ENCODE measurements around the gene CCL22. TPM values are rescaled to one million over a fixed set of nuclear protein-coding genes. Genes with fewer than 3 reads are reported as not detected.

Gene CCL22
- total and polyA plus RNA-seq, 2 experiments from 2014 or later: 0.19 TPM; not detected in 1

DNA sequence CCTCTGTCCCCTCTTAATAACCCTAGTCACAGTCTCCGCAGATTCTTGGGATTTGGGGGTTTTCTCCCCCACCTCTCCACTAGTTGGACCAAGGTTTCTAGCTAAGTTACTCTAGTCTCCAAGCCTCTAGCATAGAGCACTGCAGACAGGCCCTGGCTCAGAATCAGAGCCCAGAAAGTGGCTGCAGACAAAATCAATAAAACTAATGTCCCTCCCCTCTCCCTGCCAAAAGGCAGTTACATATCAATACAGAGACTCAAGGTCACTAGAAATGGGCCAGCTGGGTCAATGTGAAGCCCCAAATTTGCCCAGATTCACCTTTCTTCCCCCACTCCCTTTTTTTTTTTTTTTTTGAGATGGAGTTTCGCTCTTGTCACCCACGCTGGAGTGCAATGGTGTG, 5.6 kb downstream of the CCL22 start (continued):
- TF ChIP-seq, protein P1, sequence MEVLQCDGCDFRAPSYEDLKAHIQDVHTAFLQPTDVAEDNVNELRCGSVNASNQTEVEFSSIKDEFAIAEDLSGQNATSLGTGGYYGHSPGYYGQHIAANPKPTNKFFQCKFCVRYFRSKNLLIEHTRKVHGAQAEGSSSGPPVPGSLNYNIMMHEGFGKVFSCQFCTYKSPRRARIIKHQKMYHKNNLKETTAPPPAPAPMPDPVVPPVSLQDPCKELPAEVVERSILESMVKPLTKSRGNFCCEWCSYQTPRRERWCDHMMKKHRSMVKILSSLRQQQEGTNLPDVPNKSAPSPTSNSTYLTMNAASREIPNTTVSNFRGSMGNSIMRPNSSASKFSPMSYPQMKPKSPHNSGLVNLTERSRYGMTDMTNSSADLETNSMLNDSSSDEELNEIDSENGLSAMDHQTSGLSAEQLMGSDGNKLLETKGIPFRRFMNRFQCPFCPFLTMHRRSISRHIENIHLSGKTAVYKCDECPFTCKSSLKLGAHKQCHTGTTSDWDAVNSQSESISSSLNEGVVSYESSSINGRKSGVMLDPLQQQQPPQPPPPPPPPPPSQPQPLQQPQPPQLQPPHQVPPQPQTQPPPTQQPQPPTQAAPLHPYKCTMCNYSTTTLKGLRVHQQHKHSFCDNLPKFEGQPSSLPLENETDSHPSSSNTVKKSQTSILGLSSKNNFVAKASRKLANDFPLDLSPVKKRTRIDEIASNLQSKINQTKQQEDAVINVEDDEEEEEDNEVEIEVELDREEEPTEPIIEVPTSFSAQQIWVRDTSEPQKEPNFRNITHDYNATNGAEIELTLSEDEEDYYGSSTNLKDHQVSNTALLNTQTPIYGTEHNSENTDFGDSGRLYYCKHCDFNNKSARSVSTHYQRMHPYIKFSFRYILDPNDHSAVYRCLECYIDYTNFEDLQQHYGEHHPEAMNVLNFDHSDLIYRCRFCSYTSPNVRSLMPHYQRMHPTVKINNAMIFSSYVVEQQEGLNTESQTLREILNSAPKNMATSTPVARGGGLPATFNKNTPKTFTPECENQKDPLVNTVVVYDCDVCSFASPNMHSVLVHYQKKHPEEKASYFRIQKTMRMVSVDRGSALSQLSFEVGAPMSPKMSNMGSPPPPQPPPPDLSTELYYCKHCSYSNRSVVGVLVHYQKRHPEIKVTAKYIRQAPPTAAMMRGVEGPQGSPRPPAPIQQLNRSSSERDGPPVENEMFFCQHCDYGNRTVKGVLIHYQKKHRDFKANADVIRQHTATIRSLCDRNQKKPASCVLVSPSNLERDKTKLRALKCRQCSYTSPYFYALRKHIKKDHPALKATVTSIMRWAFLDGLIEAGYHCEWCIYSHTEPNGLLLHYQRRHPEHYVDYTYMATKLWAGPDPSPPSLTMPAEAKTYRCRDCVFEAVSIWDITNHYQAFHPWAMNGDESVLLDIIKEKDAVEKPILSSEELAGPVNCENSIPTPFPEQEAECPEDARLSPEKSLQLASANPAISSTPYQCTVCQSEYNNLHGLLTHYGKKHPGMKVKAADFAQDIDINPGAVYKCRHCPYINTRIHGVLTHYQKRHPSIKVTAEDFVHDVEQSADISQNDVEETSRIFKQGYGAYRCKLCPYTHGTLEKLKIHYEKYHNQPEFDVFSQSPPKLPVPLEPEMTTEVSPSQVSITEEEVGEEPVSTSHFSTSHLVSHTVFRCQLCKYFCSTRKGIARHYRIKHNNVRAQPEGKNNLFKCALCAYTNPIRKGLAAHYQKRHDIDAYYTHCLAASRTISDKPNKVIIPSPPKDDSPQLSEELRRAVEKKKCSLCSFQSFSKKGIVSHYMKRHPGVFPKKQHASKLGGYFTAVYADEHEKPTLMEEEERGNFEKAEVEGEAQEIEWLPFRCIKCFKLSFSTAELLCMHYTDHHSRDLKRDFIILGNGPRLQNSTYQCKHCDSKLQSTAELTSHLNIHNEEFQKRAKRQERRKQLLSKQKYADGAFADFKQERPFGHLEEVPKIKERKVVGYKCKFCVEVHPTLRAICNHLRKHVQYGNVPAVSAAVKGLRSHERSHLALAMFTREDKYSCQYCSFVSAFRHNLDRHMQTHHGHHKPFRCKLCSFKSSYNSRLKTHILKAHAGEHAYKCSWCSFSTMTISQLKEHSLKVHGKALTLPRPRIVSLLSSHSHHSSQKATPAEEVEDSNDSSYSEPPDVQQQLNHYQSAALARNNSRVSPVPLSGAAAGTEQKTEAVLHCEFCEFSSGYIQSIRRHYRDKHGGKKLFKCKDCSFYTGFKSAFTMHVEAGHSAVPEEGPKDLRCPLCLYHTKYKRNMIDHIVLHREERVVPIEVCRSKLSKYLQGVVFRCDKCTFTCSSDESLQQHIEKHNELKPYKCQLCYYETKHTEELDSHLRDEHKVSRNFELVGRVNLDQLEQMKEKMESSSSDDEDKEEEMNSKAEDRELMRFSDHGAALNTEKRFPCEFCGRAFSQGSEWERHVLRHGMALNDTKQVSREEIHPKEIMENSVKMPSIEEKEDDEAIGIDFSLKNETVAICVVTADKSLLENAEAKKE (CRISPR knock-in tag; IDR thresholded peaks at IDR 0.05): no peak
- TF ChIP-seq STAT1 (IDR thresholded peaks at IDR 0.05; ENCODE audit: unreplicated experiment): no peak
- TF ChIP-seq NANOG (IDR thresholded peaks at IDR 0.05; ENCODE audit: borderline replicate concordance): no peak
- TF ChIP-seq EZH2phosphoT487 (IDR thresholded peaks at IDR 0.05; ENCODE audit: unreplicated experiment): no peak
- TF ChIP-seq JUNB (IDR thresholded peaks at IDR 0.05; ENCODE audit: unreplicated experiment): no peak
- TF ChIP-seq CREB1 (CRISPR knock-in tag; IDR thresholded peaks at IDR 0.05; ENCODE audit: low read depth): no peak

DNA sequence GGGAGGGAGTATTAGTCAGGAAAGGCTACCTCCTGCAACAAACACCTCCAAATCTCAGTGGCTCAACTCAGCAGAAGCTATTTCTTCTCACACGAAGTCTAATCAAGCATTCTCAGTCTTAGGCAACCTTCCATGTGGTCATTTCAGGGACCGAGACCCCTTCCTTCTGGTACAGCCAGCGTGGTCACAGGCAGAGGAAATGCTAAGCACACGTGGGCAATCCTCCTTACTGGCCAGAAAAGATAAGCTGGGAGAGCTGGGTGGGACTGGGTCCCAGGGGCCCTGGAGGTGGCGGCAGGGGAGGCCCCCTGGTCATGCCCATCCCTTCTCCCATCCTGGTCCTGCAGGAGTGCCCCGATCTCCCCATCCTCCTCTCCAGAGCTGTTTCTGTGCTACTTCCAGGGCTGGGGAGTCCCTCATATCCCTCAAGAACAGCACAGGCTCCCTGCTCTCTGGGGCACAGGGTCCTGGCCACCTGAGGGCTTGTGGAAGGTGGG, 8.0 kb downstream of the CCL22 start:
- H3K4me1 Mint-ChIP-seq: no peaks in the 10 kb centered on the region
- Histone ChIP-seq H3K79me2 (replicated peaks; ENCODE audit: insufficient read depth) (no peaks in the 10 kb centered on the region), H3K4me3 (no peak overlapping the region), H4K20me1 (replicated peaks; ENCODE audit: insufficient read depth) (no peaks in the 10 kb centered on the region), H3K4me2 (no peak overlapping the region), H3K27me3 (ENCODE audit: insufficient read depth) (no peaks in the 10 kb centered on the region), H3F3A (replicated peaks; ENCODE audit: low read depth) (no peaks in the 10 kb centered on the region), H3K27ac (ENCODE audit: low read depth) (no peak overlapping the region), H3K36me3 (ENCODE audit: insufficient read depth) (no peaks in the 10 kb centered on the region), H3K4me1 (ENCODE audit: insufficient read depth) (no peaks in the 10 kb centered on the region), H2AFZ (no peak overlapping the region), H3K9me2 (ENCODE audit: insufficient read depth) (no peaks in the 10 kb centered on the region)
- no peaks in the 10 kb centered on the region for H3K36me3 Mint-ChIP-seq (ENCODE audit: low read depth)
- DNase-seq (ENCODE audit: low spot score): no peak
- ATAC-seq: no peak
- no peaks in the 10 kb centered on the region; the same call in 2 of the 3 replicates for H3K9me3 Mint-ChIP-seq
- TF ChIP-seq, protein P2, sequence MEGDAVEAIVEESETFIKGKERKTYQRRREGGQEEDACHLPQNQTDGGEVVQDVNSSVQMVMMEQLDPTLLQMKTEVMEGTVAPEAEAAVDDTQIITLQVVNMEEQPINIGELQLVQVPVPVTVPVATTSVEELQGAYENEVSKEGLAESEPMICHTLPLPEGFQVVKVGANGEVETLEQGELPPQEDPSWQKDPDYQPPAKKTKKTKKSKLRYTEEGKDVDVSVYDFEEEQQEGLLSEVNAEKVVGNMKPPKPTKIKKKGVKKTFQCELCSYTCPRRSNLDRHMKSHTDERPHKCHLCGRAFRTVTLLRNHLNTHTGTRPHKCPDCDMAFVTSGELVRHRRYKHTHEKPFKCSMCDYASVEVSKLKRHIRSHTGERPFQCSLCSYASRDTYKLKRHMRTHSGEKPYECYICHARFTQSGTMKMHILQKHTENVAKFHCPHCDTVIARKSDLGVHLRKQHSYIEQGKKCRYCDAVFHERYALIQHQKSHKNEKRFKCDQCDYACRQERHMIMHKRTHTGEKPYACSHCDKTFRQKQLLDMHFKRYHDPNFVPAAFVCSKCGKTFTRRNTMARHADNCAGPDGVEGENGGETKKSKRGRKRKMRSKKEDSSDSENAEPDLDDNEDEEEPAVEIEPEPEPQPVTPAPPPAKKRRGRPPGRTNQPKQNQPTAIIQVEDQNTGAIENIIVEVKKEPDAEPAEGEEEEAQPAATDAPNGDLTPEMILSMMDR (conservative IDR thresholded peaks at IDR 0.05; ENCODE audit: low read depth in 2 of 2): no peak
- TF ChIP-seq CREB1 (CRISPR knock-in tag; IDR thresholded peaks at IDR 0.05; ENCODE audit: low read depth) (no peak), EZH2 (IDR thresholded peaks at IDR 0.05; ENCODE audit: low read depth, unreplicated experiment) (no peak)
- no peak overlapping the region for H3K4me3 Mint-ChIP-seq
- no peak overlapping the region for H3K27ac Mint-ChIP-seq
- H3K27me3 Mint-ChIP-seq (ENCODE audit: insufficient read depth, low read depth, poor library complexity): peaks cover 7% of the 10 kb centered on the region

Data from GM23338 (cell line).